HUES48 (cell line): ENCODE measurements around the gene FLNB.

Experiments used
- H3K27ac ChIP-seq: one replicate; pipeline ENCODE4 v1.7.0; 2013; ENCODE audit warnings: low read depth, low read length, inconsistent platforms
- H3K27me3 ChIP-seq: 2 replicates; pipeline ENCODE4 v1.6.1; 2013; ENCODE audit warnings: mild to moderate bottlenecking, low read length; ENCODE audit not compliant: control insufficient read depth, insufficient read depth
- H3K36me3 ChIP-seq: 2 replicates; pipeline ENCODE4 v1.6.1; 2013; ENCODE audit warnings: low read length; ENCODE audit not compliant: control insufficient read depth, insufficient read depth
- H3K4me1 ChIP-seq: 2 replicates; pipeline ENCODE4 v1.6.1; 2013; ENCODE audit warnings: mild to moderate bottlenecking, low read length; ENCODE audit not compliant: control insufficient read depth, insufficient read depth
- H3K4me3 ChIP-seq: 2 replicates; pipeline ENCODE4 v1.5.1; 2013; ENCODE audit warnings: mild to moderate bottlenecking, low read depth, low read length
- H3K9ac ChIP-seq: 2 replicates; pipeline ENCODE4 v1.6.1; 2013; ENCODE audit warnings: mild to moderate bottlenecking, low read depth, low read length, moderate library complexity
- H3K9me3 ChIP-seq: 2 replicates; pipeline ENCODE4 v1.6.1; 2013; ENCODE audit warnings: low read length; ENCODE audit not compliant: control insufficient read depth, insufficient read depth

Gene FLNB

DNA sequence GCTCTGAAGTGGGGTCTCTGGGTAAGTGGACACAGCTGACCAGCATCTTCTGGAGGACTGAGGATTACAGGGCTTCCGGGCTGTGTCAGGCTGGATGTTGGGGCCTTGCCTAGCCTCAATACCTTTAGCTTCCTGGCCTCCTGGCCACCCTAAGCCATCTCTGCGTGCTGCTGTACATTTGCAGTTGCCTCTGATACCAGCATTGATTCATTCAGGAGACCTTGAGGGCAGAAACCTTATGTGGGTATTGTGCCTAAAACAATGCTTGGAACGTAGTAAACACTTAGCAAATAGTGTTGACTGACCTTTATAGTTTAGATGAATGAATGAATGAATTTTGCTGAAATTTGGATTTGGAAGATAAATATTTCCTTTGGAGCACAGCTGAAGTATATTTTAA lies 97.0 kb downstream of the FLNB start:
- H3K9ac ChIP-seq: no peak overlapping the region
- H3K27ac ChIP-seq: no peak overlapping the region
- no peaks in the 10 kb centered on the region for H3K27me3 ChIP-seq
- no peaks in the 10 kb centered on the region for H3K4me1 ChIP-seq
- H3K36me3 ChIP-seq: peaks cover 98% of the 10 kb centered on the region
- no peak overlapping the region for H3K4me3 ChIP-seq
- no peaks in the 10 kb centered on the region for H3K9me3 ChIP-seq

DNA sequence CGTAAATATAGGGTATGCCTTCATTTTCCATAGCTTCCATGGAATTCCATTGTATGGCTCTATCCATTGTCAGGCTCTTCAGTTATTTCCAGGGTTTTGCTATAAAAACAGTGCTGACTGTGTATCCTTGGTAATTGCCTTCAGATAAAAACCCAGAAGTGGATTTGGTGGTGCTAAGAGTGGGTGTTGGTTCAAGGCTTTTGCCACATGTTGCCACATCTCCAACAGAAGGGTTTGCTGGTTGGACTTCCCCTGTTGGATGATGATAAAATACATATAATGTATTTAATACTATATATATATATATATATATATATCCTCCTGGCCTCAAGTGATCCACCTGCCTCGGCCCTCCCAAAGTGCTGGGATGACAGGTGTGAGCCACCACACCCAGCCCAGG lies 97.8 kb downstream of the FLNB start:
- Histone ChIP-seq H3K9ac (no peak overlapping the region), H3K27ac (no peak overlapping the region), H3K9me3 (no peaks in the 10 kb centered on the region), H3K27me3 (no peaks in the 10 kb centered on the region), H3K36me3 (peaks cover 96% of the 10 kb centered on the region), H3K4me1 (no peaks in the 10 kb centered on the region), H3K4me3 (no peak overlapping the region)

DNA sequence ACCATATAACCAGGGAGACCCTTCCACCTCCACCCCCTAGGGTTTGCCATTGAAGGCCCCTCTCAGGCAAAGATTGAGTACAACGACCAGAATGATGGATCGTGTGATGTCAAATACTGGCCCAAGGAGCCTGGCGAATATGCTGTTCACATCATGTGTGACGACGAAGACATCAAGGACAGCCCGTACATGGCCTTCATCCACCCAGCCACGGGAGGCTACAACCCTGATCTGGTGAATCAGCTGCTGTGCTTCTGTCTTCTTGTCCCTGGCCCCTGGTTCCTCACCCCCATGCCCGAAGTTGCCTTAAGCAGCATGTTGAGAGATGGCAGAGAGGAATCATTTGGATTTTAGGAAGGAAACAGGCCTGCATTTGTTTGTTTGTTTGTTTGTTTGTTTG lies 98.4 kb downstream of the FLNB start:
- no peaks in the 10 kb centered on the region for H3K4me1 ChIP-seq
- peaks cover 96% of the 10 kb centered on the region for H3K36me3 ChIP-seq
- H3K4me3 ChIP-seq: no peak overlapping the region
- H3K9ac ChIP-seq: no peak overlapping the region
- H3K27me3 ChIP-seq: no peaks in the 10 kb centered on the region
- H3K9me3 ChIP-seq: no peaks in the 10 kb centered on the region
- H3K27ac ChIP-seq: no peak overlapping the region

DNA sequence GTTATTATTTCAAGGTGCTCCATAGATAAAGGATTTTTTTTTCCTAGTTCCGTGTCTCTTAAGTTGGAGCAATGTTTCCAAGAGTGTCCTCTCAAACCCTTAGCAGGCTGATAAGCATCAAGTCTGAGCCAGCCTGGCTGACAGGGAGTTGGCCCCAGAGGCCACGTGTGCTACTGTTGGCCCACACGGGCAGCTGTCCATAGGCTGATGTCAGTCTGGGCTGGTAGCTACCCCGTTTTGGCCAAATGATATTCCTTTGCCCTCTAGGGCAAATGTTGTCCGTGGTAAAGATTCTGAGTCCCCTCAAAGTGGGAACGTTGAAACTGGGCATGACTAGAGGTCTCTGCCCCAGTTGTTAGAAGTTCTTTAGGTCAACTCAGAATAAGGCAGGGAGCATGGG lies 99.4 kb downstream of the FLNB start:
- no peaks in the 10 kb centered on the region for H3K4me1 ChIP-seq
- peaks cover 96% of the 10 kb centered on the region for H3K36me3 ChIP-seq
- no peaks in the 10 kb centered on the region for H3K9me3 ChIP-seq
- H3K4me3 ChIP-seq: no peak overlapping the region
- H3K27me3 ChIP-seq: no peaks in the 10 kb centered on the region
- no peak overlapping the region for H3K27ac ChIP-seq
- H3K9ac ChIP-seq: no peak overlapping the region

- Histone ChIP-seq H3K9ac (no peak overlapping the region), H3K4me3 (no peak overlapping the region), H3K9me3 (no peaks in the 10 kb centered on the region), H3K27me3 (no peaks in the 10 kb centered on the region), H3K4me1 (no peaks in the 10 kb centered on the region), H3K27ac (no peak overlapping the region), H3K36me3 (peaks cover 94% of the 10 kb centered on the region)
Measured at GRCh38 chr3:58109752-58110151, 101.5 kb downstream of the FLNB start.

- no peak overlapping the region for H3K4me3 ChIP-seq
- no peaks in the 10 kb centered on the region for H3K4me1 ChIP-seq
- H3K27ac ChIP-seq: peak overlapping the region; percentile 46
- H3K9me3 ChIP-seq: no peaks in the 10 kb centered on the region
- H3K9ac ChIP-seq: no peak overlapping the region
- H3K27me3 ChIP-seq: no peaks in the 10 kb centered on the region
- peaks cover 94% of the 10 kb centered on the region for H3K36me3 ChIP-seq
Measured at GRCh38 chr3:58111513-58112184, 103.4 kb downstream of the FLNB start.

DNA sequence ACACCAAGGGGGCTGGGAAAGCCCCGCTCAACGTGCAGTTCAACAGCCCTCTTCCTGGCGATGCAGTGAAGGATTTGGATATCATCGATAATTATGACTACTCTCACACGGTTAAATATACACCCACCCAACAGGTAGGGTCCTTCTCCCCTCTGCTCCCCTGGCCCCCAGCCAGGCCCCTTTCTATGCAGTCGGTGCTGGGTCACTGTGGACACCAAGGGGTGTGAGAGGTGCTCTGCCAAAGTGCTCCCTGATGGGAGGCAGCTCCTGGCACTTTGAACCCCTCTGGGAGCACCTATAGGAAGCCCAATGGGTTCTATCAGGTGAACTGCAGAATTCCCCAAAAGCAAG lies 103.9 kb downstream of the FLNB start:
- H3K36me3 ChIP-seq: peaks cover 93% of the 10 kb centered on the region

DNA sequence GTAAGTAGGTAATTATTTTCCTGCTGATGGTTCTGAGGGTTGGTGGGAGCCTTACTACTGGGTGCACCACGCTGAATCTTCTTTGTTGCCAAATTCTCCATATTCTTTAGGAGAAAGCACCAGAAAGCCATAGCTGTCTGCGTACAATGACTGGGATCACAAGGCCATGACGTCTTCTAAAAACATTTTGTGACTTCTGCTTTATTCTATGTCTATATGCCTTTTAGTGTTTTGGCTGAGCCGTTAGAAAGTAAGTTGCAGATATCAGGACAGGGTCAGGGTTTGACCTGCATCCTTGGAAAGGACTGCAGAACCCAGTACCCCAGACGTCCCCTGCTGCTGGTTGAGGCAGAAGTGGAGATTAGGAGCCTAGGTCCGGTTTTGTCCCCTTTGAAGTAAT lies 107.0 kb downstream of the FLNB start:
- Histone ChIP-seq H3K4me3 (no peak overlapping the region), H3K4me1 (no peaks in the 10 kb centered on the region), H3K9ac (no peak overlapping the region), H3K36me3 (peaks cover 93% of the 10 kb centered on the region), H3K9me3 (no peaks in the 10 kb centered on the region), H3K27me3 (no peaks in the 10 kb centered on the region), H3K27ac (no peak overlapping the region)

More for the DNA sequence above, 103.9 kb downstream of the FLNB start:
- no peaks in the 10 kb centered on the region for H3K4me1 ChIP-seq
- H3K9ac ChIP-seq: no peak overlapping the region
- no peaks in the 10 kb centered on the region for H3K9me3 ChIP-seq
- H3K4me3 ChIP-seq: no peak overlapping the region
- H3K27ac ChIP-seq: no peak overlapping the region
- H3K27me3 ChIP-seq: no peaks in the 10 kb centered on the region

- H3K27ac ChIP-seq: no peak overlapping the region
- peaks cover 95% of the 10 kb centered on the region for H3K36me3 ChIP-seq
- H3K27me3 ChIP-seq: no peaks in the 10 kb centered on the region
- no peak overlapping the region for H3K4me3 ChIP-seq
- no peaks in the 10 kb centered on the region for H3K9me3 ChIP-seq
- H3K4me1 ChIP-seq: no peaks in the 10 kb centered on the region
- H3K9ac ChIP-seq: no peak overlapping the region
Measured at GRCh38 chr3:58116161-58116955, 108.1 kb downstream of the FLNB start.

DNA sequence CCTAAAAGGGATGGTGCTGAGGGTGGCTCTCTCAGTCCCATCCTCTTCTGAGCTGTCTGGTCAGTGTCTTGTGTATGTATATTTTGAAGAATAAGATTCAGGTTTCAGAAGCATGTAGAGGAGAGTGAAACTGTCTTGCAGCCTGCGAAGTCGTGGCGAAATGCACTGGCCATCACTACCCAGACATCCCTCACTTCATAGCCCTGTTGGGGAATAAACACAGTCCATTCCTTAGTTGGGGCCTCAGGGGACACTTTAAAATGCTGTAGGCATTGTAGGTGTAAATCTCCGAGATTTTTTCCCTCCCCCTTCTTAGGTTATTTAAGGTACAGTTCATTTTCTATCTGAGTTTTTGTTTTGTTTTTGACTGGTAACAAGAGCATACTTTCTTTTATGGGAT lies 108.8 kb downstream of the FLNB start:
- Histone ChIP-seq H3K27me3 (no peaks in the 10 kb centered on the region), H3K9ac (no peak overlapping the region), H3K9me3 (no peaks in the 10 kb centered on the region), H3K4me3 (no peak overlapping the region), H3K4me1 (no peaks in the 10 kb centered on the region), H3K27ac (no peak overlapping the region), H3K36me3 (peaks cover 93% of the 10 kb centered on the region)

- no peaks in the 10 kb centered on the region for H3K4me1 ChIP-seq
- peaks cover 90% of the 10 kb centered on the region for H3K36me3 ChIP-seq
- H3K27me3 ChIP-seq: no peaks in the 10 kb centered on the region
- H3K9me3 ChIP-seq: no peaks in the 10 kb centered on the region
- H3K4me3 ChIP-seq: no peak overlapping the region
- no peak overlapping the region for H3K27ac ChIP-seq
- no peak overlapping the region for H3K9ac ChIP-seq
Measured at GRCh38 chr3:58117561-58118181, 109.4 kb downstream of the FLNB start.
